Right lobe of liver (tissue), 6 donors: ENCODE results near the gene TOX3. TPM values are rescaled to one million over a fixed set of nuclear protein-coding genes. Genes with fewer than 3 reads are reported as not detected.
A peak's percentile ranks its signal among the peaks of the same experiment; 100 is the strongest.

Experiments used
- ATAC-seq, 4 donors: fragments of 200-7000 bp; cut with Tn5 transposase; one replicate each; pipeline ENCODE4 v1.9.1; 2020; ENCODE audit warnings: mild to moderate bottlenecking in 4 of 4, moderate library complexity in 4 of 4
- DNase-seq, 3 donors: peaks; one replicate each; pipeline ENCODE4 v3.0.0-alpha.2; 2020
- H3K27ac ChIP-seq, 3 donors: fragments of 200-600 bp; one replicate each; pipeline ENCODE4 v1.8.0; 2022
- H3K27me3 ChIP-seq, 2 donors: fragments of 200-600 bp; one replicate each; pipeline ENCODE4 v1.8.0; 2022
- H3K36me3 ChIP-seq, 4 donors: fragments of 200-600 bp; sonication (generic) in 1 of 4; one replicate each; pipeline versions ENCODE4 v1.5.1 to v1.8.0; 2017 to 2022; ENCODE audit warnings: control low read depth in 1 of 4
- H3K4me1 ChIP-seq, 4 donors: fragments of 200-600 bp; sonication (generic) in 1 of 4; one replicate each; pipeline versions ENCODE4 v1.5.1 to v1.8.0; 2017 to 2022; ENCODE audit warnings: control low read depth in 1 of 4
- H3K4me3 ChIP-seq, 3 donors: fragments of 200-600 bp; one replicate each; pipeline ENCODE4 v1.8.0; 2022
- H3K9me3 ChIP-seq, 4 donors: fragments of 200-600 bp; sonication (generic) in 1 of 4; one replicate each; pipeline versions ENCODE4 v1.5.1 to v1.8.0; 2017 to 2022; ENCODE audit warnings: control low read depth in 1 of 4
- POLR2A ChIP-seq: fragments of 450-650 bp; IDR thresholded peaks from one replicate; pipeline ENCODE4 v1.6.1; 2017; ENCODE audit warnings: antibody characterized with exemption, mild to moderate bottlenecking
- WGBS: methylation state at CpG from one replicate; pipeline ENCODE4 v1.1.6; 2018; ENCODE audit warnings: low coverage, low lambda C conversion rate; ENCODE audit not compliant: insufficient coverage; ENCODE audit errors: missing lambda C conversion rate; 5-methylcytosine and 5-hydroxymethylcytosine counted together
- intact Hi-C, 2 donors: fragments of 100-400 bp; cut with DNase I; formaldehyde crosslinking; loops; one replicate each; pipeline versions ENCODE4 v1.11.2 to v1.14.1; 2022
- total RNA-seq, 6 experiments: library from RNA; depleted of rRNA in 2 of 6; stranded (reverse); fragments of >200 nt in 2 of 6; fragmentation: NEBNext Ultra II Directional in 3 of 6; extraction: Animal tissue kit (Norgen Biotek cat#: 25700) in 3 of 6; gene quantifications; one replicate each; pipeline versions ENCODE4 v1.1.0 to v1.2.4, GENCODE V29; 2016 to 2023
- TF ChIP-seq, protein P1 (sequence below), 4 donors: fragments of 200-600 bp in 3 of 4; fragments of 450-650 bp in 1 of 4; IDR thresholded peaks; one replicate each; pipeline versions ENCODE4 v1.5.1 to v1.8.0; 2016 to 2022; ENCODE audit warnings: antibody characterized with exemption in 4 of 4, mild to moderate bottlenecking in 2 of 4
- donor health status: DM: no; HTN: yes; CAD: no.
- donor health status: DM: no; HTN: no; CAD: no.
- donor health status: DM: no; HTN: no; CAD: no.
- donor health status: DM: no; HTN: yes; CAD: no.
- donor health status: DM: no; HTN: yes; CAD: no.

TOX3 gene
- total RNA-seq, 6 experiments from 2014 or later = 0.92 to 5.8 (median 3.6) TPM

DNA sequence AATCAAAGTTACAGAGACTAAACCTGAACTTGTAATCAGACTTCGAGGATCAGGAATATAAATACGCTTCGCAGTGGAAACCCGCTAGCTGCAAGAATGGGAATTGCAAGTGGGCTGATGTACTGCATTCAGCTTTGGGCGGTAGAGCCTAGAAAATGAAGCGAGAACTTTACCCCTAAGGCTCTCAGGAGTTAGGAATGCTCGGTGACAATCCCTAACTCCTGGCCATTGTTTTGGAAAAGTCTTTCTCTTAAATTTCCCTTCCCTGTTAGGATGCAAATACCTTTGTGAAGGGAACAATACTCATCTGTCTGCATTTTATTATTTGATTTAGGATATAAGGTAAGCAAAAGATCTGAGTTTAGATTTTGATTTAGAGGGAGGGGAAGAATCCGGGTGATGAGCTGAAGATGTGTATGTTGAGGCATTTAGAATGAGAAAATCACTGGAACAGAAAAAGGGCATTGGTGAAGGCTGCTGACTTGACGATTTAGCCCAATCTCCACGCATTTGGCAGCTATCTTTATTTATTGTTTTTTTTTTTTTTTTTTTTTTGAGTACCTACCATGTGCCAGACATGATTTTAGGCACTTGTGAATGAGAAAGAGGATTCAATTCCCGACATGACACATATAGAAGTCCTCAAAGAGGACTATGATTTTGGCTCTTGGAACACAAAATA is 2.2 kb upstream of the TOX3 start:
- Histone ChIP-seq H3K27me3 (no peaks in the 10 kb centered on the region), H3K4me3 (no peak overlapping the region), H3K27ac (no peak overlapping the region), H3K4me1 (peaks cover 0 to 15% (median 3%) of the 10 kb centered on the region in 4 donors), H3K9me3 (no peaks in the 10 kb centered on the region), H3K36me3 (no peaks in the 10 kb centered on the region)
- intact Hi-C loops = no loop called here
- TF ChIP-seq POLR2A = no peak
- TF ChIP-seq, protein P1, sequence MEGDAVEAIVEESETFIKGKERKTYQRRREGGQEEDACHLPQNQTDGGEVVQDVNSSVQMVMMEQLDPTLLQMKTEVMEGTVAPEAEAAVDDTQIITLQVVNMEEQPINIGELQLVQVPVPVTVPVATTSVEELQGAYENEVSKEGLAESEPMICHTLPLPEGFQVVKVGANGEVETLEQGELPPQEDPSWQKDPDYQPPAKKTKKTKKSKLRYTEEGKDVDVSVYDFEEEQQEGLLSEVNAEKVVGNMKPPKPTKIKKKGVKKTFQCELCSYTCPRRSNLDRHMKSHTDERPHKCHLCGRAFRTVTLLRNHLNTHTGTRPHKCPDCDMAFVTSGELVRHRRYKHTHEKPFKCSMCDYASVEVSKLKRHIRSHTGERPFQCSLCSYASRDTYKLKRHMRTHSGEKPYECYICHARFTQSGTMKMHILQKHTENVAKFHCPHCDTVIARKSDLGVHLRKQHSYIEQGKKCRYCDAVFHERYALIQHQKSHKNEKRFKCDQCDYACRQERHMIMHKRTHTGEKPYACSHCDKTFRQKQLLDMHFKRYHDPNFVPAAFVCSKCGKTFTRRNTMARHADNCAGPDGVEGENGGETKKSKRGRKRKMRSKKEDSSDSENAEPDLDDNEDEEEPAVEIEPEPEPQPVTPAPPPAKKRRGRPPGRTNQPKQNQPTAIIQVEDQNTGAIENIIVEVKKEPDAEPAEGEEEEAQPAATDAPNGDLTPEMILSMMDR (IDR thresholded peaks at IDR 0.05) = no peak
- WGBS = 51% methylated on average over 11 of the region's 11 CpGs
- DNase-seq (no peak), ATAC-seq (no peak)

DNA sequence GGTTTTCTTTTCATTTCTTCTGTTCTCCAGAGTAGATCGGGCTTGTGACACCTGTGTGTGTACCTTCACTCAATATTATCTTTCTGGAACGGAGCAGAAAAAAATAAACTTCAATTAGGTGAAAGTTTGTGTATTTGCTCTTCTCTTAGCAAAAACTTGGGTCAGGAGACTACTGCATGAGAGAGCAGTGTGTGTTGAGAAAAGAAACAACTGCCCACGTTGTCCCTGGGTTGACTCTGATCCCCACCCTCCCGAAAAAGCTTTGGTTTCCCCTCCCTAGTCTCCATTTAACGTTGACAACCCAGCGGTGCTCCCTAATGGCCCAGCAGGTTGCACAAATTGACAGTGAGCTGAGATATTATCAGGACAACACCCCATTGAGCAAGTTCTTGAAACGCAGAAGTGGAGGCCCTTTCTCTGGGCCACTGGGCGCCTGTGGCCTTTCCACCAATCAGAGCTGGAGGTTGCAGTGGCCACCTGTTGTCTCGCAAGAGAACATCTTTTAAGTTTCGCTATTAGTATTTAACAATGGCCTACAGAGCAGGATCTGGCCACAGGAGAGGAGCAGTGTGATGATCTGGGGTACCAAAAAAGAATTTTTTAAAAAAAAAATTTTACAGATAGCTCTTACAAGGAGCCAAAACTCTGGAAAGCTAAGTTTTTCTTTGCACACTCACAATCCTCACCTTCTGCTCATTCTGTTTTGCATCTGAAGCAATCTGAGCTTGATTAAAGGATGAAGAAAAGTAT is 1.5 kb upstream of the TOX3 start:
- TF ChIP-seq, protein P1 (IDR thresholded peaks at IDR 0.05) = no peak
- TF ChIP-seq POLR2A = no peak
- Histone ChIP-seq H3K27ac (no peak overlapping the region), H3K36me3 (no peaks in the 10 kb centered on the region), H3K4me3 (no peak overlapping the region), H3K27me3 (no peaks in the 10 kb centered on the region), H3K4me1 (peaks cover 0 to 15% (median 3%) of the 10 kb centered on the region in 4 donors), H3K9me3 (no peaks in the 10 kb centered on the region)
- 47% methylated on average over 10 of the region's 10 CpGs for WGBS
- DNase-seq (no peak), ATAC-seq (no peak)
- intact Hi-C loops = no loop called here

DNA sequence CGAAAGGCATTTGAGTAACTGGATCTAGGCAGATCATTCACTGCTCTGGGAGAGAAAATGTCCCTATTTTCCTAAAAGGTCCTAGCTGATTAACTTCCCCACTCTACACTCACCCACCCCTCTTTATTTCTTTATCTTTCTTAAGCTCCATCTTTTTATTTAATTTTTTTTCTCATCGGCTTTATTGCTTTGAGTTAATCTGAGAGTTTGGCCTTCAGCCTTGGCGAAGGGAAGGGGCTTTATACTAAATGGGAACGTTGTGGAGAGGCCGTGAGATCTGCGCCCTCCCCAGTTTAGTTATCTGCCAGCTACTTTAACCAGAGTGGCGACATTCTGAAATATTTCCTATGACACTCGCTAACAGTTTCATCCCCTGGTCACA is 882 bp upstream of the TOX3 start:
- 50% methylated on average over 8 of the region's 8 CpGs for WGBS
- intact Hi-C loops = no loop called here
- Histone ChIP-seq H3K4me3 (peak overlapping the region in 1 of 3 donors; percentile 66), H3K4me1 (peaks cover 0 to 11% (median 3%) of the 10 kb centered on the region in 4 donors), H3K27me3 (no peaks in the 10 kb centered on the region), H3K9me3 (no peaks in the 10 kb centered on the region), H3K36me3 (no peaks in the 10 kb centered on the region), H3K27ac (peak overlapping the region in 1 of 3 donors; percentile 31)
- ATAC-seq = no peak
- no peak for TF ChIP-seq POLR2A
- TF ChIP-seq, protein P1 (IDR thresholded peaks at IDR 0.05) = no peak
- no peak for DNase-seq

DNA sequence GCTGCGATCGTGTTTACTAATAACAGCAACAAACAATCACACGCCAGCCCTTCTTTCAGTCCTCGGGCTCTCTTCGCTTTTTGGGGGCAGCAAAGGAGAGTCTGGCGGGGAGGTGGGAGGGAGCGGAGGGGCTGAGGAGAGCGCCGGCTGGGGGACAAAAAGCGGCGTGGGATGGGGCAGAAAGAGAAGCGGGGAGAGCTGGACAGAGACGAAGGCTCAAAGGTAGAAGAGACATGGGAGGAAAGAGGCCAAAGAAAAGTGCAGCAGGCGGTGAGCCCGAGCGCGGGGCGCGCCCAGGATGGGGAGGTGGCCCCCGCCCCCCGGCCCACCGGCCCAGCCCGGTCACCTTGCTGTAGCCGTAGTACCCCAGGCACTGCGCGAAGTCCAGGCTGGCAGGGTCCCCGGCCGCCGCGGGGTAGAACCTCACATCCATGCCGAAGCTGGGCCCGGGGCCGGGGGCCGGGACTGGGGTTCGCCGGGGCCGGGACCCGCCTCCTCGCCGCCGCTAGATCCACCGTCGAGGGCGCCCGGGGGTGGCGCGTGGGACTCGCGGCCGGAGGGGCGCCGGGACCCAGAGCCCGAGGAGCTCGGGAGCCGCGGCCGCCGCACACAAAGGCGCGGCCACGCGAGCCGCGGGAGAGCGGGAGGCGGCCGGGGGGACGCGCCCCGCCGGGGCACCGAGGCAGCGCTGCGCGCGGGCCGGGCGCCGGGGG is 496 bp downstream of the TOX3 start:
- H3K27me3 ChIP-seq = no peaks in the 10 kb centered on the region
- intact Hi-C loops = no loop called here
- H3K9me3 ChIP-seq = no peaks in the 10 kb centered on the region
- H3K4me3 ChIP-seq = peak overlapping the region; percentile 53 to 67 (median 66)
- H3K36me3 ChIP-seq = no peaks in the 10 kb centered on the region
- peaks cover 0 to 6% (median 0%) of the 10 kb centered on the region in 4 donors for H3K4me1 ChIP-seq
- H3K27ac ChIP-seq = peak overlapping the region; percentile 54 to 72 (median 56)
- DNase-seq (peak in 2 of 3 donors; percentile 25 to 55), ATAC-seq (peak; percentile 17 to 45 (median 24))
- TF ChIP-seq, protein P1 (IDR thresholded peaks at IDR 0.05) = no peak
- no peak for TF ChIP-seq POLR2A
- WGBS = 1% methylated on average over 19 of the region's 79 CpGs
